Endothelial cell of umbilical vein (primary cell): ENCODE data around the gene TARBP1.

Experiments
- CTCF ChIP-seq, 2 donors: IDR thresholded peaks; 1 replicate in 1 of 2; 2 replicates in 1 of 2; pipeline ENCODE4 v1.5.1; 2011; ENCODE audit warnings: low read length in 2 of 2, mild to moderate bottlenecking in 2 of 2, moderate library complexity in 2 of 2, control low read depth in 1 of 2, inconsistent platforms in 1 of 2, low read depth in 1 of 2; ENCODE audit not compliant: insufficient read depth in 1 of 2; ENCODE audit errors: extremely low read depth in 1 of 2
- EZH2 ChIP-seq: IDR thresholded peaks from 2 replicates; pipeline ENCODE4 v1.6.1; 2012; ENCODE audit warnings: borderline replicate concordance, low read depth, mild to moderate bottlenecking, moderate library complexity, low read length, inconsistent platforms; ENCODE audit not compliant: severe bottlenecking
- GATA2 ChIP-seq: IDR thresholded peaks from 2 replicates; pipeline ENCODE4 v1.7.0; 2011; ENCODE audit warnings: low read depth, mild to moderate bottlenecking, moderate library complexity, mixed read lengths, low read length; ENCODE audit not compliant: insufficient read length, insufficient read depth
- JUN ChIP-seq: IDR thresholded peaks from 2 replicates; pipeline ENCODE4 v1.6.1; 2011; ENCODE audit warnings: borderline replicate concordance, low read depth; ENCODE audit not compliant: insufficient read length, insufficient read depth
- MAX ChIP-seq: IDR thresholded peaks from 2 replicates; pipeline ENCODE4 v1.6.1; 2011; ENCODE audit not compliant: insufficient read depth, insufficient read length
- MYC ChIP-seq: IDR thresholded peaks from one replicate; pipeline ENCODE4 v1.6.1; 2011; ENCODE audit warnings: mild to moderate bottlenecking, low read depth, low read length
- POLR2A ChIP-seq: IDR thresholded peaks from 2 replicates; pipeline ENCODE4 v1.6.1; 2012; ENCODE audit warnings: low read depth, mild to moderate bottlenecking, control low read depth, low read length
- POLR2AphosphoS5 ChIP-seq: IDR thresholded peaks from 2 replicates; pipeline ENCODE4 v1.6.1; 2012; ENCODE audit warnings: low read depth, mild to moderate bottlenecking, control low read depth, low read length, moderate library complexity; ENCODE audit not compliant: insufficient read depth

- TF ChIP-seq POLR2AphosphoS5 = no peak
- no peak for TF ChIP-seq POLR2A
- no peak for TF ChIP-seq MYC
- TF ChIP-seq CTCF (IDR thresholded peaks at IDR 0.05; ENCODE audit: extremely low read depth in 1 of 2, insufficient read depth in 1 of 2, low read depth in 1 of 2, low read length in 2 of 2) = no peak
- TF ChIP-seq EZH2 = no peak
- no peak for TF ChIP-seq MAX
- TF ChIP-seq JUN = no peak
- TF ChIP-seq GATA2 = no peak
These were observed 12.0 kb upstream of the TARBP1 start for GRCh38 chr1:234490793-234491479.
